Measurements from ENCODE around the gene WWC1.

WWC1 gene

GRCh38 chr5:168311061-168311566 is 19.7 kb downstream of the WWC1 start:
- CTCF ChIA-PET: interaction anchor here (1.6 kb wide), 1 partner anchor 19 kb away, joined by 6 read pairs; no protein-coding TSS in a partner anchor
- TF ChIP-seq CTCF (conservative IDR thresholded peaks at IDR 0.05; ENCODE audit: low read depth): no peak
- POLR2A ChIA-PET (ENCODE audit: low non-redundant PET): no interaction called here
- no peak overlapping the region for H3K27ac ChIP-seq
- no peak for DNase-seq (ENCODE audit: low spot score)

GRCh38 chr5:168312606-168313295 is 21.3 kb downstream of the WWC1 start:
- ChIA-PET CTCF (interaction anchor here (1.0 kb wide), 1 partner anchor 36 kb away, joined by 3 read pairs; no protein-coding TSS in a partner anchor), POLR2A (ENCODE audit: low non-redundant PET) (interaction anchor here (0.7 kb wide), 2 partner anchors 11 to 14 kb away, joined by 12 to 15 read pairs; no protein-coding TSS in a partner anchor)
- H3K27ac ChIP-seq: 0 out of 2 replicates have a peak overlapping the region, but pooled peaks have one; percentile 2
- DNase-seq (ENCODE audit: low spot score): no peak
- no peak for TF ChIP-seq CTCF (conservative IDR thresholded peaks at IDR 0.05; ENCODE audit: low read depth)

- no peak for DNase-seq (ENCODE audit: low spot score)
- no peak for TF ChIP-seq CTCF (conservative IDR thresholded peaks at IDR 0.05; ENCODE audit: low read depth)
- ChIA-PET POLR2A (ENCODE audit: low non-redundant PET) (interaction anchor here (0.7 kb wide), 1 partner anchor 12 kb away, joined by 12 read pairs; no protein-coding TSS in a partner anchor), CTCF (interaction anchor here (0.7 kb wide), 2 partner anchors 11 to 45 kb away, joined by 3 to 4 read pairs; no protein-coding TSS in a partner anchor)
- H3K27ac ChIP-seq: peak overlapping the region; percentile 74
Measured at GRCh38 chr5:168313596-168314204, 22.3 kb downstream of the WWC1 start.

GRCh38 chr5:168314735-168315411 is 23.4 kb downstream of the WWC1 start:
- DNase-seq (ENCODE audit: low spot score): peak; percentile 96
- peak overlapping the region; percentile 74 for H3K27ac ChIP-seq
- TF ChIP-seq CTCF (conservative IDR thresholded peaks at IDR 0.05; ENCODE audit: low read depth): no peak
- POLR2A ChIA-PET (ENCODE audit: low non-redundant PET): no interaction called here
- CTCF ChIA-PET: interaction anchor here (0.5 to 1.1 kb wide), 4 partner anchors 13 to 97 kb away, joined by 3 to 6 read pairs (median 6); no protein-coding TSS in a partner anchor

- no peak for DNase-seq (ENCODE audit: low spot score)
- peak overlapping the region; percentile 74 for H3K27ac ChIP-seq
- CTCF ChIA-PET: interaction anchor here (0.5 to 1.1 kb wide), 5 partner anchors 9 to 96 kb away, joined by 3 to 6 read pairs (median 5); no protein-coding TSS in a partner anchor
- POLR2A ChIA-PET (ENCODE audit: low non-redundant PET): no interaction called here
- TF ChIP-seq CTCF (conservative IDR thresholded peaks at IDR 0.05; ENCODE audit: low read depth): no peak
Measured at GRCh38 chr5:168315416-168316138, 24.1 kb downstream of the WWC1 start.
